NB4 (cell line): ENCODE measurements around the gene B3GALNT1.

ENCODE experiments used
- POLR2A ChIP-seq: IDR thresholded peaks from 2 replicates; pipeline ENCODE4 v1.6.1; 2011; ENCODE audit warnings: mild to moderate bottlenecking; ENCODE audit not compliant: insufficient read length; ENCODE audit errors: extremely low read depth
- TF ChIP-seq, protein P1 (sequence below): IDR thresholded peaks from one replicate; pipeline ENCODE4 v1.5.1; 2012; ENCODE audit warnings: low read depth, low read length

DNA sequence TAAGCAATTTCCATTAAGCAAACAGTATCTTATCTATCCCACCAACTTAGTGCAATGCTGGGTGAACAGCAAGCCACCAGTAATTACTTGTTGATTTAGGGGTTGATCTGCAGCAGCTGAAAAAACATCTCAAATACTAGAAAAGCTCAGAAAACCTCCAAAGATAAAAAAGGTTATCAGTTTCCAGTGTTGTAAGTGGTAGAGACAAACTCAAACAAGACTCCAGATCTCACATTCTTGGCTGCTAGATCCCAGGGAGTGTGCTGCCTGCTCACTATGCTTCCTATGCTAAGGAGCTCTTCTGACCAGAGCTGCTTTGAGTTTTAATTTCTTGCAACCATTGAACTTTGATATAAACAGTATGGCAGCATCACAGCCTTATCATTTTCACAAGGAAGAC is 11.3 kb downstream of the B3GALNT1 start:
- TF ChIP-seq POLR2A: no peak
- TF ChIP-seq, protein P1, sequence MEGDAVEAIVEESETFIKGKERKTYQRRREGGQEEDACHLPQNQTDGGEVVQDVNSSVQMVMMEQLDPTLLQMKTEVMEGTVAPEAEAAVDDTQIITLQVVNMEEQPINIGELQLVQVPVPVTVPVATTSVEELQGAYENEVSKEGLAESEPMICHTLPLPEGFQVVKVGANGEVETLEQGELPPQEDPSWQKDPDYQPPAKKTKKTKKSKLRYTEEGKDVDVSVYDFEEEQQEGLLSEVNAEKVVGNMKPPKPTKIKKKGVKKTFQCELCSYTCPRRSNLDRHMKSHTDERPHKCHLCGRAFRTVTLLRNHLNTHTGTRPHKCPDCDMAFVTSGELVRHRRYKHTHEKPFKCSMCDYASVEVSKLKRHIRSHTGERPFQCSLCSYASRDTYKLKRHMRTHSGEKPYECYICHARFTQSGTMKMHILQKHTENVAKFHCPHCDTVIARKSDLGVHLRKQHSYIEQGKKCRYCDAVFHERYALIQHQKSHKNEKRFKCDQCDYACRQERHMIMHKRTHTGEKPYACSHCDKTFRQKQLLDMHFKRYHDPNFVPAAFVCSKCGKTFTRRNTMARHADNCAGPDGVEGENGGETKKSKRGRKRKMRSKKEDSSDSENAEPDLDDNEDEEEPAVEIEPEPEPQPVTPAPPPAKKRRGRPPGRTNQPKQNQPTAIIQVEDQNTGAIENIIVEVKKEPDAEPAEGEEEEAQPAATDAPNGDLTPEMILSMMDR: no peak
